GM23338 (cell line): ENCODE results near the gene RTEL1. TPM values are rescaled to one million over a fixed set of nuclear protein-coding genes. Genes with fewer than 3 reads are reported as not detected.
A peak's percentile ranks its signal among the peaks of the same experiment; 100 is the strongest.

Experiments
- ATAC-seq: fragments of 200-7000 bp; cut with Tn5 transposase; 3 replicates; pipeline ENCODE4 v1.9.1; 2020
- DNase-seq: peaks from one replicate; pipeline ENCODE4 v3.0.0-alpha.2; 2015; ENCODE audit warnings: low spot score
- H2AFZ ChIP-seq: fragments of 200-600 bp; sonication (generic); 2 replicates; pipeline ENCODE4 v1.8.0; 2016; ENCODE audit warnings: antibody characterized with exemption, mild to moderate bottlenecking, moderate library complexity
- H3F3A ChIP-seq: fragments of 200-600 bp; sonication (generic); replicated peaks from 2 replicates; pipeline ENCODE4 v1.8.0; 2017; ENCODE audit warnings: antibody characterized with exemption, mixed run types, low read depth
- H3K27ac ChIP-seq: fragments of 200-600 bp; sonication (generic); 2 replicates; pipeline ENCODE4 v1.6.1; 2016; ENCODE audit warnings: low read depth
- H3K27me3 ChIP-seq: fragments of 200-600 bp; sonication (generic); 2 replicates; pipeline ENCODE4 v1.8.0; 2016; ENCODE audit warnings: mild to moderate bottlenecking, mixed run types, moderate library complexity; ENCODE audit not compliant: insufficient read depth
- H3K36me3 ChIP-seq: fragments of 200-600 bp; sonication (generic); 2 replicates; pipeline ENCODE4 v1.8.0; 2016; ENCODE audit warnings: mild to moderate bottlenecking; ENCODE audit not compliant: insufficient read depth
- H3K4me1 ChIP-seq: fragments of 200-600 bp; sonication (generic); 2 replicates; pipeline ENCODE4 v1.8.0; 2016; ENCODE audit warnings: mild to moderate bottlenecking, moderate library complexity; ENCODE audit not compliant: insufficient read depth
- H3K4me2 ChIP-seq: fragments of 200-600 bp; sonication (generic); 2 replicates; pipeline ENCODE4 v1.7.1; 2017; ENCODE audit warnings: mixed run types
- H3K4me3 ChIP-seq: fragments of 200-600 bp; sonication (generic); 2 replicates; pipeline ENCODE4 v1.6.1; 2016; ENCODE audit warnings: mixed run types
- H3K79me2 ChIP-seq: fragments of 200-600 bp; sonication (generic); replicated peaks from 2 replicates; pipeline ENCODE4 v1.8.0; 2017; ENCODE audit warnings: mild to moderate bottlenecking; ENCODE audit not compliant: insufficient read depth
- H3K9me2 ChIP-seq: fragments of 200-600 bp; sonication (generic); 2 replicates; pipeline ENCODE4 v1.8.0; 2017; ENCODE audit not compliant: insufficient read depth
- H4K20me1 ChIP-seq: fragments of 200-600 bp; sonication (generic); replicated peaks from 2 replicates; pipeline ENCODE4 v1.8.0; 2017; ENCODE audit warnings: mild to moderate bottlenecking; ENCODE audit not compliant: insufficient read depth
- H3K27ac Mint-ChIP-seq: 2 replicates; pipeline ENCODE4 v1.8.0; 2020; ENCODE audit warnings: inconsistent platforms, mild to moderate bottlenecking, moderate library complexity, mixed read lengths
- H3K27me3 Mint-ChIP-seq: 3 replicates; pipeline ENCODE4 v1.8.0; 2022; ENCODE audit warnings: low read depth, mild to moderate bottlenecking, moderate library complexity, mixed read lengths, inconsistent platforms; ENCODE audit not compliant: insufficient read depth, poor library complexity
- H3K36me3 Mint-ChIP-seq: 3 replicates; pipeline ENCODE4 v1.8.0; 2021; ENCODE audit warnings: low read depth, mild to moderate bottlenecking, inconsistent platforms, moderate library complexity, mixed read lengths
- H3K4me1 Mint-ChIP-seq: 3 replicates; pipeline ENCODE4 v1.8.0; 2020; ENCODE audit warnings: mild to moderate bottlenecking, inconsistent platforms, mixed read lengths
- H3K4me3 Mint-ChIP-seq: 3 replicates; pipeline ENCODE4 v1.8.0; 2021; ENCODE audit warnings: moderate library complexity, mild to moderate bottlenecking, inconsistent platforms, mixed read lengths
- H3K9me3 Mint-ChIP-seq: 3 replicates; pipeline ENCODE4 v1.8.0; 2020; ENCODE audit warnings: moderate library complexity, mild to moderate bottlenecking, inconsistent platforms, mixed read lengths
- JUNB ChIP-seq: IDR thresholded peaks from one replicate; pipeline ENCODE4 v1.6.1; 2016; ENCODE audit warnings: antibody characterized with exemption; ENCODE audit not compliant: unreplicated experiment
- POLR2AphosphoS5 ChIP-seq: IDR thresholded peaks from 2 replicates; pipeline ENCODE4 v1.6.1; 2016; ENCODE audit warnings: antibody characterized with exemption, low read depth
- STAT1 ChIP-seq: IDR thresholded peaks from one replicate; pipeline ENCODE4 v1.6.1; 2016; ENCODE audit warnings: antibody characterized with exemption; ENCODE audit not compliant: unreplicated experiment
- ZNF114 ChIP-seq: fragments of 250-450 bp; sonication (Bioruptor Pico); IDR thresholded peaks from 2 replicates; pipeline ENCODE4 v1.5.0; 2020; ENCODE audit warnings: mild to moderate bottlenecking, moderate library complexity
- ZNF331 ChIP-seq: fragments of 250-450 bp; sonication (Bioruptor Pico); IDR thresholded peaks from 2 replicates; pipeline ENCODE4 v1.5.0; 2020; ENCODE audit warnings: low read depth, mild to moderate bottlenecking, moderate library complexity
- polyA plus RNA-seq: library from polyadenylated mRNA; unstranded; fragments of >200 nt; fragmentation: Nextera tagmentation; extraction: Ambion mirVana; gene quantifications from 2 replicates; pipeline ENCODE4 v1.2.1, GENCODE V29; 2016
- total RNA-seq: library from RNA; depleted of rRNA; stranded (reverse); fragments of >200 nt; shearing (Covaris generic); gene quantifications from 2 replicates; pipeline ENCODE4 v1.2.3, GENCODE V29; 2014
- TF ChIP-seq, protein P1 (sequence below): IDR thresholded peaks from one replicate; pipeline ENCODE4 v1.6.1; 2018; ENCODE audit warnings: antibody characterized with exemption; ENCODE audit not compliant: unreplicated experiment
- TF ChIP-seq, protein P2 (sequence below): fragments of 250-450 bp; sonication (Bioruptor Pico); IDR thresholded peaks from 2 replicates; pipeline ENCODE4 v1.5.0; 2020; ENCODE audit warnings: mild to moderate bottlenecking, moderate library complexity

The RTEL1 gene
- total and polyA plus RNA-seq, 2 experiments from 2014 or later: 14.2 to 34.5 TPM

DNA sequence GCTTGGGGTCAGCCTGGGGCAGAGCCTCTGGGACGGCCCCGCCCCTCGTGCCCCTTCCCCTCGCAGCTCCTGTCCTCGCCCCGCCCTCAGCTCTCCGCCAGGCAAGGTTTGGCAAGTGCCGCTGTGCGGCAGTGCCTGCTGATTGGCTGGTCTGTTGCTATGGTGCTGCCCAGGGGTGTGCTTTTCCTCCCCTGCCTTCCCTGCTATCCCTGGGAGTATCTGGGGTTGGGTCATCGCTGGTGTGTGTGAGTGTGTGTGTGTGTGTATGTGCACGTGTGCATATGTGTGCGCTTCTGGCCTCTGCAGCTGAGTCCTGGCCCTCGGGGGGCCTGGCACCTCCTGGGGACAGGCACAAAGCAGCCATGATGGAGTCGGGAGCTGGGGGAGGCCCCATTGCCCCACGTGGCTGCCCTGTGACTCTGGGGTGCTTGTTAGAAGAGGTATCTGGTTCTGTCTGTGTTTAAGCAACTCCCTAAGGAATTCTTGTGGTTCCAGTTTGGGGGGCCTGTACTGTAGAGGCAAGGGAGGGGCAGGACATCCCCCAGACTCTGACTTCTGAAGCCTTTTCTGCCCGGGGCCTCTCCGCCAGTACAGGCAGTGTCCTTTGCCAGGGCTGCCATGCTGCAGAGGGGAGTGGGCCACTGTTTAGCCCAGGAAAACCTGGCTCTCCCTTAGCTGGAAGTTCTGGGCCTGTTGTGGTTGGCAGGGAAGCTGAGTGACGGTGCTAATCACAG, 6.9 kb downstream of the RTEL1 start:
- Mint-ChIP-seq H3K27me3 (peaks cover 11% of the 10 kb centered on the region), H3K9me3 (no peaks in the 10 kb centered on the region), H3K4me1 (peaks cover 5% of the 10 kb centered on the region), H3K4me3 (peak overlapping the region; percentile 44; the same call in 2 of the 3 replicates), H3K27ac (peak overlapping the region; percentile 58; the same call in 1 of the 2 replicates), H3K36me3 (peaks cover 57% of the 10 kb centered on the region)
- DNase-seq (peak; percentile 64), ATAC-seq (peak; percentile 96)
- no peaks in the 10 kb centered on the region; the same call in 1 of the 2 replicates for H3K79me2 ChIP-seq
- no peak overlapping the region for H3K4me3 ChIP-seq
- H2AFZ ChIP-seq: no peak overlapping the region
- no peaks in the 10 kb centered on the region for H3K36me3 ChIP-seq
- H3K27ac ChIP-seq: no peak overlapping the region
- no peaks in the 10 kb centered on the region for H3K9me2 ChIP-seq
- H3K27me3 ChIP-seq: no peaks in the 10 kb centered on the region
- no peak overlapping the region for H3K4me2 ChIP-seq
- TF ChIP-seq, protein P1, sequence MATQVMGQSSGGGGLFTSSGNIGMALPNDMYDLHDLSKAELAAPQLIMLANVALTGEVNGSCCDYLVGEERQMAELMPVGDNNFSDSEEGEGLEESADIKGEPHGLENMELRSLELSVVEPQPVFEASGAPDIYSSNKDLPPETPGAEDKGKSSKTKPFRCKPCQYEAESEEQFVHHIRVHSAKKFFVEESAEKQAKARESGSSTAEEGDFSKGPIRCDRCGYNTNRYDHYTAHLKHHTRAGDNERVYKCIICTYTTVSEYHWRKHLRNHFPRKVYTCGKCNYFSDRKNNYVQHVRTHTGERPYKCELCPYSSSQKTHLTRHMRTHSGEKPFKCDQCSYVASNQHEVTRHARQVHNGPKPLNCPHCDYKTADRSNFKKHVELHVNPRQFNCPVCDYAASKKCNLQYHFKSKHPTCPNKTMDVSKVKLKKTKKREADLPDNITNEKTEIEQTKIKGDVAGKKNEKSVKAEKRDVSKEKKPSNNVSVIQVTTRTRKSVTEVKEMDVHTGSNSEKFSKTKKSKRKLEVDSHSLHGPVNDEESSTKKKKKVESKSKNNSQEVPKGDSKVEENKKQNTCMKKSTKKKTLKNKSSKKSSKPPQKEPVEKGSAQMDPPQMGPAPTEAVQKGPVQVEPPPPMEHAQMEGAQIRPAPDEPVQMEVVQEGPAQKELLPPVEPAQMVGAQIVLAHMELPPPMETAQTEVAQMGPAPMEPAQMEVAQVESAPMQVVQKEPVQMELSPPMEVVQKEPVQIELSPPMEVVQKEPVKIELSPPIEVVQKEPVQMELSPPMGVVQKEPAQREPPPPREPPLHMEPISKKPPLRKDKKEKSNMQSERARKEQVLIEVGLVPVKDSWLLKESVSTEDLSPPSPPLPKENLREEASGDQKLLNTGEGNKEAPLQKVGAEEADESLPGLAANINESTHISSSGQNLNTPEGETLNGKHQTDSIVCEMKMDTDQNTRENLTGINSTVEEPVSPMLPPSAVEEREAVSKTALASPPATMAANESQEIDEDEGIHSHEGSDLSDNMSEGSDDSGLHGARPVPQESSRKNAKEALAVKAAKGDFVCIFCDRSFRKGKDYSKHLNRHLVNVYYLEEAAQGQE: no peak
- TF ChIP-seq ZNF331: no peak
- TF ChIP-seq JUNB: no peak
- no peaks in the 10 kb centered on the region for H3F3A ChIP-seq
- H4K20me1 ChIP-seq: no peaks in the 10 kb centered on the region; the same call in 1 of the 2 replicates
- no peaks in the 10 kb centered on the region for H3K4me1 ChIP-seq

DNA sequence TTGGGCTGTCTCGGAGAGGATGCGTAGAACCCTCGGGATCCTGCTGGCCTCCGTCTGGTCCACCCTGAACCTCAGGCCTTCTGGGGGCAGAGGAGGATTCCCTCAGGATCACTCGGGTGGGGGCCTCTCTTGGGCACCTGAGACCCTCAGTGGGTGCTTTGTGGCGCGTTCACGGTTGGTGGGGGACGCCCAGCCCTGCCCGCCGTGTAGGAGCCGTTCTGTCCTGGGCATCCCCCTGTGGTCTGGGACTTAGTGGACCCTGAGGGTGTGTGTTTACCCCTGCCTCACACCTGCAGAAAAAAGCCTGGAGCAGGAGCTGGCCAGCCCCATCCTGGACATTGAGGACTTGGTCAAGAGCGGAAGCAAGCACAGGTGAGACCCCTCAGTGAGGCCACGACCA, 7.6 kb downstream of the RTEL1 start:
- Histone ChIP-seq H3K36me3 (no peaks in the 10 kb centered on the region), H3F3A (no peaks in the 10 kb centered on the region), H3K4me1 (no peaks in the 10 kb centered on the region), H3K27ac (no peak overlapping the region), H2AFZ (no peak overlapping the region), H3K4me3 (no peak overlapping the region), H3K79me2 (no peaks in the 10 kb centered on the region), H3K9me2 (no peaks in the 10 kb centered on the region), H3K4me2 (no peak overlapping the region), H4K20me1 (no peaks in the 10 kb centered on the region; the same call in 1 of the 2 replicates), H3K27me3 (no peaks in the 10 kb centered on the region)
- peaks cover 54% of the 10 kb centered on the region for H3K36me3 Mint-ChIP-seq
- no peaks in the 10 kb centered on the region for H3K9me3 Mint-ChIP-seq
- no peak for DNase-seq
- ATAC-seq: no peak
- H3K4me3 Mint-ChIP-seq: no peak overlapping the region
- H3K27me3 Mint-ChIP-seq: peaks cover 11% of the 10 kb centered on the region
- H3K4me1 Mint-ChIP-seq: peaks cover 4% of the 10 kb centered on the region
- H3K27ac Mint-ChIP-seq: no peak overlapping the region
- TF ChIP-seq JUNB (no peak), STAT1 (no peak), POLR2AphosphoS5 (no peak), ZNF114 (CRISPR knock-in tag) (no peak)
- TF ChIP-seq, protein P2, sequence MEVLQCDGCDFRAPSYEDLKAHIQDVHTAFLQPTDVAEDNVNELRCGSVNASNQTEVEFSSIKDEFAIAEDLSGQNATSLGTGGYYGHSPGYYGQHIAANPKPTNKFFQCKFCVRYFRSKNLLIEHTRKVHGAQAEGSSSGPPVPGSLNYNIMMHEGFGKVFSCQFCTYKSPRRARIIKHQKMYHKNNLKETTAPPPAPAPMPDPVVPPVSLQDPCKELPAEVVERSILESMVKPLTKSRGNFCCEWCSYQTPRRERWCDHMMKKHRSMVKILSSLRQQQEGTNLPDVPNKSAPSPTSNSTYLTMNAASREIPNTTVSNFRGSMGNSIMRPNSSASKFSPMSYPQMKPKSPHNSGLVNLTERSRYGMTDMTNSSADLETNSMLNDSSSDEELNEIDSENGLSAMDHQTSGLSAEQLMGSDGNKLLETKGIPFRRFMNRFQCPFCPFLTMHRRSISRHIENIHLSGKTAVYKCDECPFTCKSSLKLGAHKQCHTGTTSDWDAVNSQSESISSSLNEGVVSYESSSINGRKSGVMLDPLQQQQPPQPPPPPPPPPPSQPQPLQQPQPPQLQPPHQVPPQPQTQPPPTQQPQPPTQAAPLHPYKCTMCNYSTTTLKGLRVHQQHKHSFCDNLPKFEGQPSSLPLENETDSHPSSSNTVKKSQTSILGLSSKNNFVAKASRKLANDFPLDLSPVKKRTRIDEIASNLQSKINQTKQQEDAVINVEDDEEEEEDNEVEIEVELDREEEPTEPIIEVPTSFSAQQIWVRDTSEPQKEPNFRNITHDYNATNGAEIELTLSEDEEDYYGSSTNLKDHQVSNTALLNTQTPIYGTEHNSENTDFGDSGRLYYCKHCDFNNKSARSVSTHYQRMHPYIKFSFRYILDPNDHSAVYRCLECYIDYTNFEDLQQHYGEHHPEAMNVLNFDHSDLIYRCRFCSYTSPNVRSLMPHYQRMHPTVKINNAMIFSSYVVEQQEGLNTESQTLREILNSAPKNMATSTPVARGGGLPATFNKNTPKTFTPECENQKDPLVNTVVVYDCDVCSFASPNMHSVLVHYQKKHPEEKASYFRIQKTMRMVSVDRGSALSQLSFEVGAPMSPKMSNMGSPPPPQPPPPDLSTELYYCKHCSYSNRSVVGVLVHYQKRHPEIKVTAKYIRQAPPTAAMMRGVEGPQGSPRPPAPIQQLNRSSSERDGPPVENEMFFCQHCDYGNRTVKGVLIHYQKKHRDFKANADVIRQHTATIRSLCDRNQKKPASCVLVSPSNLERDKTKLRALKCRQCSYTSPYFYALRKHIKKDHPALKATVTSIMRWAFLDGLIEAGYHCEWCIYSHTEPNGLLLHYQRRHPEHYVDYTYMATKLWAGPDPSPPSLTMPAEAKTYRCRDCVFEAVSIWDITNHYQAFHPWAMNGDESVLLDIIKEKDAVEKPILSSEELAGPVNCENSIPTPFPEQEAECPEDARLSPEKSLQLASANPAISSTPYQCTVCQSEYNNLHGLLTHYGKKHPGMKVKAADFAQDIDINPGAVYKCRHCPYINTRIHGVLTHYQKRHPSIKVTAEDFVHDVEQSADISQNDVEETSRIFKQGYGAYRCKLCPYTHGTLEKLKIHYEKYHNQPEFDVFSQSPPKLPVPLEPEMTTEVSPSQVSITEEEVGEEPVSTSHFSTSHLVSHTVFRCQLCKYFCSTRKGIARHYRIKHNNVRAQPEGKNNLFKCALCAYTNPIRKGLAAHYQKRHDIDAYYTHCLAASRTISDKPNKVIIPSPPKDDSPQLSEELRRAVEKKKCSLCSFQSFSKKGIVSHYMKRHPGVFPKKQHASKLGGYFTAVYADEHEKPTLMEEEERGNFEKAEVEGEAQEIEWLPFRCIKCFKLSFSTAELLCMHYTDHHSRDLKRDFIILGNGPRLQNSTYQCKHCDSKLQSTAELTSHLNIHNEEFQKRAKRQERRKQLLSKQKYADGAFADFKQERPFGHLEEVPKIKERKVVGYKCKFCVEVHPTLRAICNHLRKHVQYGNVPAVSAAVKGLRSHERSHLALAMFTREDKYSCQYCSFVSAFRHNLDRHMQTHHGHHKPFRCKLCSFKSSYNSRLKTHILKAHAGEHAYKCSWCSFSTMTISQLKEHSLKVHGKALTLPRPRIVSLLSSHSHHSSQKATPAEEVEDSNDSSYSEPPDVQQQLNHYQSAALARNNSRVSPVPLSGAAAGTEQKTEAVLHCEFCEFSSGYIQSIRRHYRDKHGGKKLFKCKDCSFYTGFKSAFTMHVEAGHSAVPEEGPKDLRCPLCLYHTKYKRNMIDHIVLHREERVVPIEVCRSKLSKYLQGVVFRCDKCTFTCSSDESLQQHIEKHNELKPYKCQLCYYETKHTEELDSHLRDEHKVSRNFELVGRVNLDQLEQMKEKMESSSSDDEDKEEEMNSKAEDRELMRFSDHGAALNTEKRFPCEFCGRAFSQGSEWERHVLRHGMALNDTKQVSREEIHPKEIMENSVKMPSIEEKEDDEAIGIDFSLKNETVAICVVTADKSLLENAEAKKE (CRISPR knock-in tag): no peak
- TF ChIP-seq, protein P1: no peak
